RKO (cell line): ENCODE results near the gene SP140L.
"Not testable (repeated sequence)": the region's sequence is repeated elsewhere in the genome, so short reads cannot be mapped to it uniquely, and the experiment has no call there.

ENCODE experiments used
- DNase-seq: peaks from one replicate; pipeline ENCODE4 v3.0.0-alpha.2; 2016; ENCODE audit warnings: low spot score

Gene SP140L

DNA sequence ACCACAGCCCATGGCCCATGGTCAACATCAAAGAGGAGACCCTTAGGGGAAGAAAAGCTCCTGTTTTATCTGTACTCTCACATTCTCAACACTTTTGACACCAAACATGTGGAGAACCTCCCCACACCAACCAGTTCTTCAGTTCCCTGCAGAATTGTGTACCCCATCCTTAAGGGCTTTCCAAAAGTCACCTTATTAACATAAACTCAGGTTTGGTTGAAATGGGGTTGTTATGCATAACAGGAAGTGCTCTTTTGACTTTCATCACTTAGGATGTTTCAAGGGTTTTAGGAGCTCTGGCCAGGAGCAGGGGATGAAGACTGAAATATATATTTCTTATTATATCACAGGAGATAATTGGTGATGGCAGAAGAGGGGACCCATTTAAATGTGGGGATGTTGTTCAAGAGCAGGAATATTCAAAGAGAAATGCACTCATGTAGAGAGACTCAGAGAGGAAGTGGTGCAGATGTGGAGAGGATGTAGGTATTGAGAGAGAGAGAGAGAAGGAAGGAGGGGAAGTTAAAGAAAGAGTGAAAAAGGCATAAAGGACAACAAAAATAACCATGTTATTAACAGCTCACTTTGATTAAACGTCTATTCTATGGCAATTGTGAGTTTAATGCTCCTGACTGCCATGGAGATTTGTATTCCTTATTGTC is 35.2 kb downstream of the SP140L start:
- no peak for DNase-seq

GRCh38 chr2:230382108-230382507 is 55.1 kb downstream of the SP140L start:
- no peak for DNase-seq

DNA sequence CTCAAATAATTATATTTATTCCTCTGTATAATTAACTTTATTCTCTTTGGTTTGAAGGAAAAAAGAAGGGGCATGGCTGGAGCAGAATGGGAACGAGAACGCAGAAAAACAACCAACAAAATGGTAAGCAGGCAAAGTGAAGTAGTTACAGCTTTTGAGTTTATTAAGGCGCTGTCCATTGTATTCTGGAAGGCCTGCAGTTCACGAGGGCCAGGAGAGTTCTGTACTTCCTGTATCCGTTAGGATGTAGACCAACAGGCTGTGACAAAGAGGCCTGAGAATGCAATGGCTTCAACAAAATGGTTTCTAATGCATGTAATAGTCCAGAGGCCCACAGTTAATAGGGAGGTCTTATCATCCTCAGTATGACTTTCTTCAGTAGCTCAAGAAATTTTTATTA is 56.5 kb downstream of the SP140L start:
- no peak for DNase-seq

- no peak for DNase-seq
Observed at GRCh38 chr2:230384986-230385385, 58.0 kb downstream of the SP140L start.

GRCh38 chr2:230394301-230394700 is 67.3 kb downstream of the SP140L start:
- no peak for DNase-seq

- DNase-seq: not testable (repeated sequence)
Observed at GRCh38 chr2:230398698-230399097, 71.7 kb downstream of the SP140L start.

DNA sequence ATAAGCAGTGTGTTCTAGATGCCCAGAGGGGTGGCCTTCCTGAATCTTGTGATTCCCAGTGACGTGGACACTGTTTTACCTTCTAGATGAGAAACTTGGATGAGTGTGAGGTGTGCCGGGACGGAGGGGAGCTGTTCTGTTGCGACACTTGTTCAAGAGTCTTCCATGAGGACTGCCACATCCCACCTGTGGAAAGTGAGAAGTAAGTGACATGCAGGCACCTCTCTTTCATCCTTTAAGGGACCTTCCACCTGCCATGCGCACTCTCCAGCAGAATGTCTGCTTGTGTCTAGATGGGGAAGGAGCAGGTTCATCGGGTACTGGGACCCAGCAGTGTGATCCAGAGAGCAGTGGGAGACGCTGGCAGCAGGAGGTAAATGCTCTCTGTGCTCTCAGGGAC is 73.0 kb downstream of the SP140L start:
- no peak for DNase-seq

GRCh38 chr2:230400454-230400853 is 73.5 kb downstream of the SP140L start:
- no peak for DNase-seq

GRCh38 chr2:230401026-230401425 is 74.0 kb downstream of the SP140L start:
- DNase-seq: not testable (repeated sequence)

DNA sequence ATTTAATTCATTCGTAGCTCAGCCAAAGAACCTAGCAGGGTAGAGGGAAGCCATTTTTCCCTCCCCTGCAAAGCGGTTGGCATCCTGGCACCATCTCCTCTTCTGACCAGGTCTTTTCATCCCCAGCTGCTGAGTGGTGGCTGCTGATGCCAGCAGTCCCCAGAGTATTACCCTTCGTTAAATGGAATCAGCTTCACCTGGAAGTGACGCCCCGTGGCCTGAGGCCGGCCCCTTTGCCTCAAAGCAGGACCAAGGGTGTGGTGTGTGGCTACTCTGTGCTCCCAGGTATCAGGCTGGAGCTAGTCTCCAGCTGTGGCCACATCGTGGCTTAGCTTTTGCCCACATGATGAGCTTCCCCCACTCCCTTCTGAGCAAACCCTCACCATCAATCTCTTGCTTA is 76.8 kb downstream of the SP140L start:
- DNase-seq: no peak

DNA sequence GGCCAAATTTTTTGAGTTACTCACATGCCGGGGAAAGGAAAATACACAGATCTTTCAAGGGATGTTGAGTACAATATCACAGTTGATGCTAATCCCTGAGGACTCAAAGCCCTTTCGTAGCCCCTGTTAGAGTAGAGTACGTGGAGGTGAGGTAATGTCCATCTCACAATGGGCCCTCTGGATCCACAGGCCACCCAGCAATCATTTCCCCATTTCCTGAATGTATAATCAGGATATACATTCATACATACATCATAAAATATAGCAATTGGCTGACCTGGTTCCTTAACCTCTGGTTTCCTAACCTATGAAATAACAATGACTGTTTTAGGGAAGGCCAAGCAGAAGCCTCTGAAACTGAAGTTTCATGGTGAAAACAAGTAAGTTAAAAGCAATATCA is 78.8 kb downstream of the SP140L start:
- no peak for DNase-seq

GRCh38 chr2:230408244-230408842 is 81.3 kb downstream of the SP140L start:
- DNase-seq: peak; percentile 56

- not testable (repeated sequence) for DNase-seq
Observed at GRCh38 chr2:230409316-230409715, 82.3 kb downstream of the SP140L start.

DNA sequence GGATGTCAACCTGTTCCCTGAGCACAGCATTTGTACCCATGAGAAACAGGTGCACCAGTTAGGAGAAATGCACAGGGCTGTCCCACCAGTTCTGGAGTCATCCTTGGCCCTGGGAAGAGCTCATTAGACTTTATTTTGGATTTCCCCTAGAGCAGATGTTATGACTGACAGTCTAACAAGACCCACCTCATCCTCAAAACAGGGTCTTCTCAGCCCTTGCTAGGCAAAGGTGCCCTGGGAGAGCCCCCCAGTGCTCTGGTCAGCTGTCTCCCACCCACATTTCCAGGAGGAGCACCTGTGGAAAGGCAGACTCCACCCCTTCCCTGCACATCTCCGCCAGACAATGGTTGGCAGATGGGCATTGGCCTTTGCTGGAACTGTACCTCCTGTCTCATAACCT is 83.3 kb downstream of the SP140L start:
- DNase-seq: no peak

GRCh38 chr2:230410861-230411569 is 84.0 kb downstream of the SP140L start:
- DNase-seq: no peak

GRCh38 chr2:230411570-230412370 is 84.8 kb downstream of the SP140L start:
- DNase-seq: peak; percentile 61

DNA sequence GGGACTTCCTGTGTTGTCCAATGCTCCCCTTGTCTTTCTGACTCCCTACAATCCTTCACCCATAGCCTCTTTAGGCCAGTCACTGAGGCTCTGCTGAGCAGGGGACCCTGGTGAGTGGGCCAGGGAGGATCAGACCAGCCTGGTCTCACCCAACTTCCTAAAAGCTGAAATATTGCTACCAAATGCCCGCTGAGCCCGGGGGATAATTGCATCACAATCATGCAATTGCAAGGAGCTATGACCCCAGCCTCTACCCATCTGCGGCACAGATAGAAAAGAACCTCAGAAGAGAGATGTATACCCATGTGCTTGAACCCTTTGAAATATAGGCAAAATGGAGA is 85.3 kb downstream of the SP140L start:
- DNase-seq: no peak

- no peak for DNase-seq
Observed at GRCh38 chr2:230412846-230413245, 85.9 kb downstream of the SP140L start.

- no peak for DNase-seq
Observed at GRCh38 chr2:230413479-230413878, 86.5 kb downstream of the SP140L start.

GRCh38 chr2:230414302-230414701 is 87.3 kb downstream of the SP140L start:
- no peak for DNase-seq

DNA sequence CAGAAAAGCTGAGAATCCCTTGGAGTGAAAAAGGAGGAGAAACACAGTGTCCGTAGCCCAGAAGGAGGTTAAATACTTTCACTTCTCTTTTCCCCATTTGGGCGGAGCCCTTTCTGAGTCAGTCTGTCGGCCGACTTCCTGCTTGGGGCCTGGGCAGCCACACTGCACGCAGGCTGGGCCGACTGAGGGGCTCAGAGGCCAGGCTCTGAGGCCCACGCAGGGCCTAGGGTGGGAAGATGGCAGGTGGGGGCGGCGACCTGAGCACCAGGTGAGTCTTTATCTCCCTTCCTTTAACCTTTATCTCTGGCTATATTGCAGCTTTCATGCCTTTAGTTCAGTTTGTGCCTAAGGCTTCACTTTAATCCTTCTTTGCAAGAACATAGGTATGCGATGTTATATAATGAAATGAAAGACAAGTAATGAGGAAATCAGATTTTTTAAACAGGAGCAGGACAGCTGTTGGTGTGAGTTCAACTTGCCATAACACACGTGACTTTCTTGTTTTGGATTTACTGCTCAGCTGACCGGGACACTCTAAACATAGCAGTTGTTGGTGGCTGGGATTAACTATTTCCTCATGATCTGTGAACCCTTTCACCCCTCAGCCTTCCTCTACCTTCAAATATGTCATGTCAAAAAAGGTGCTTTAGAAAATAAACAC is 89.2 kb downstream of the SP140L start, which contains the start of gene SP100:
Gene SP100 (plus strand): TSS at position 141 of the 661 bp plus-strand sequence. CDS start 96 bp downstream, at position 237.
- DNase-seq: peak; percentile 87

DNA sequence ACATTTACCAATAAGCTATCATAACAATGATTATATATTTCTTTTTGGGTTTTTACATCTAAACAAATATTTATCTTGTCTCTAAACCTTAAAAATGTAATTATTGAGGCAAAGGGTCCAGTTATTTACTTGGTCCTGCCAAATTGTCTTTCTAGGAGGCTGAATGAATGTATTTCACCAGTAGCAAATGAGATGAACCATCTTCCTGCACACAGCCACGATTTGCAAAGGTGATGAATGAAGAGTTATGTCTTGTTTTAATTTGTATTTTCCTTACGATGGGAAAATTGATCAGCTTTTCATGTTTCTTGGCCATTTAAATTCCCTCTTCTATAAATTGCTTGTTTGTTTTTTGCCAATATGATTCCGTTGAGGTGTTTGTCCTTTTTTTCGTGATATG is 90.4 kb downstream of the SP140L start:
- DNase-seq: peak; percentile 42
